IMR-90 (cell line): Measurements from ENCODE around the gene EML4. TPM values are rescaled to one million over a fixed set of nuclear protein-coding genes. Genes with fewer than 3 reads are reported as not detected.

Experiments
- ATAC-seq: fragments of 200-7000 bp; cut with Tn5 transposase; 2 replicates; pipeline ENCODE4 v1.9.1; 2020; ENCODE audit warnings: low read depth, mild to moderate bottlenecking, moderate library complexity
- BruUV-seq: library from RNA; stranded (reverse); fragments of 400-500 nt; replicated peaks from 2 replicates; lab custom pipeline; 2021; lab: Mats Ljungman, UMichigan
- CTCF ChIA-PET: fragments of 300-600 bp; formaldehyde crosslinking; extraction: SDS; loops from one replicate; lab custom pipeline; 2021; ENCODE audit warnings: antibody characterized with exemption; lab: Yijun Ruan, JAX
- POLR2A ChIA-PET: fragments of 300-600 bp; sonication (Branson Sonifier 250); formaldehyde crosslinking; loops from one replicate; lab custom pipeline; 2022; ENCODE audit warnings: antibody characterized with exemption; ENCODE audit not compliant: unreplicated experiment; lab: Charles Lee
- DNase-seq: peaks from one replicate; pipeline ENCODE4 v3.0.0; 2013
- H2AFZ ChIP-seq: replicated peaks from 2 replicates; pipeline ENCODE3; 2013; ENCODE audit warnings: low read length, mild to moderate bottlenecking; ENCODE audit not compliant: poor library complexity
- H2AK5ac ChIP-seq: 2 replicates; pipeline ENCODE4 v1.6.1; 2013; ENCODE audit warnings: low read depth, low read length, inconsistent platforms
- H2AK9ac ChIP-seq: replicated peaks from 2 replicates; pipeline ENCODE3; 2013; ENCODE audit warnings: mild to moderate bottlenecking, low read depth, low read length, moderate library complexity; ENCODE audit not compliant: poor library complexity
- H2BK120ac ChIP-seq: 2 replicates; pipeline ENCODE4 v1.6.1; 2013; ENCODE audit warnings: low read depth, low read length, inconsistent platforms
- H2BK15ac ChIP-seq: 3 replicates; pipeline ENCODE4 v1.6.1; 2013; ENCODE audit warnings: low read depth, low read length, inconsistent platforms
- H2BK20ac ChIP-seq: 2 replicates; pipeline ENCODE4 v1.6.1; 2013; ENCODE audit warnings: low read depth, mild to moderate bottlenecking, inconsistent platforms, low read length, moderate library complexity
- H2BK5ac ChIP-seq: 2 replicates; pipeline ENCODE4 v1.6.1; 2013; ENCODE audit warnings: mild to moderate bottlenecking, low read depth, low read length, inconsistent platforms; ENCODE audit not compliant: poor library complexity, severe bottlenecking
- H3K14ac ChIP-seq: replicated peaks from 2 replicates; pipeline ENCODE4 v1.6.1; 2013; ENCODE audit warnings: low read depth, low read length, inconsistent platforms
- H3K18ac ChIP-seq: 2 replicates; pipeline ENCODE4 v1.6.1; 2013; ENCODE audit warnings: low read depth, low read length, control low read depth
- H3K23ac ChIP-seq: 2 replicates; pipeline ENCODE4 v1.6.1; 2013; ENCODE audit warnings: low read depth, low read length, inconsistent platforms
- H3K27ac ChIP-seq: 2 replicates; pipeline ENCODE4 v1.5.1; 2013; ENCODE audit warnings: mild to moderate bottlenecking, control low read depth, low read length; ENCODE audit not compliant: insufficient read depth
- H3K27me3 ChIP-seq: 2 replicates; pipeline ENCODE4 v1.6.1; 2013; ENCODE audit warnings: low read length; ENCODE audit not compliant: control insufficient read depth, insufficient read depth
- H3K36me3 ChIP-seq: 2 replicates; pipeline ENCODE4 v1.6.1; 2013; ENCODE audit warnings: low read length, mixed read lengths; ENCODE audit not compliant: control insufficient read depth, insufficient read depth
- H3K4ac ChIP-seq: 2 replicates; pipeline ENCODE4 v1.6.1; 2013; ENCODE audit warnings: low read depth, low read length, inconsistent platforms
- H3K4me1 ChIP-seq: 2 replicates; pipeline ENCODE4 v1.6.1; 2013; ENCODE audit warnings: low read length, mixed read lengths; ENCODE audit not compliant: control insufficient read depth, insufficient read depth
- H3K4me2 ChIP-seq: 2 replicates; pipeline ENCODE4 v1.6.1; 2013; ENCODE audit warnings: low read depth, mild to moderate bottlenecking, control low read depth, low read length, moderate library complexity
- H3K4me3 ChIP-seq: 2 replicates; pipeline ENCODE4 v1.5.1; 2013; ENCODE audit warnings: low read depth, mild to moderate bottlenecking, control low read depth, low read length, moderate library complexity; ENCODE audit not compliant: insufficient read depth
- H3K56ac ChIP-seq: 2 replicates; pipeline ENCODE4 v1.6.1; 2013; ENCODE audit warnings: low read length, inconsistent platforms; ENCODE audit not compliant: insufficient read depth; ENCODE audit errors: extremely low read depth
- H3K79me1 ChIP-seq, 2 experiments: 2 replicates each; pipeline ENCODE4 v1.6.1; 2013; ENCODE audit warnings: low read length in 2 of 2, inconsistent platforms in 1 of 2, low read depth in 1 of 2
- H3K9ac ChIP-seq: 2 replicates; pipeline ENCODE4 v1.6.1; 2013; ENCODE audit warnings: low read depth, low read length, control low read depth
- H3K9me1 ChIP-seq: 2 replicates; pipeline ENCODE4 v1.6.1; 2013; ENCODE audit warnings: low read length, inconsistent platforms; ENCODE audit not compliant: insufficient read depth
- H3K9me3 ChIP-seq: 2 replicates; pipeline ENCODE4 v1.6.1; 2013; ENCODE audit warnings: low read length; ENCODE audit not compliant: control insufficient read depth, insufficient read depth
- H4K20me1 ChIP-seq: 2 replicates; pipeline ENCODE4 v1.6.1; 2013; ENCODE audit warnings: low read length, inconsistent platforms; ENCODE audit not compliant: insufficient read depth
- H4K5ac ChIP-seq: 2 replicates; pipeline ENCODE4 v1.6.1; 2013; ENCODE audit warnings: mild to moderate bottlenecking, low read depth, low read length, control low read depth
- H4K8ac ChIP-seq, 2 experiments: 2 replicates each; pipeline ENCODE4 v1.6.1; 2013; ENCODE audit warnings: low read depth in 2 of 2, low read length in 2 of 2, control low read depth in 1 of 2, inconsistent platforms in 1 of 2
- H4K91ac ChIP-seq: 2 replicates; pipeline ENCODE4 v1.6.1; 2013; ENCODE audit warnings: low read depth, low read length, inconsistent platforms; ENCODE audit not compliant: insufficient read depth
- CEBPB ChIP-seq: IDR thresholded peaks from 2 replicates; pipeline ENCODE4 v1.6.1; 2012; ENCODE audit warnings: low read depth, low read length, improper control_type of control experiment
- RAD21 ChIP-seq: IDR thresholded peaks from 2 replicates; pipeline ENCODE4 v1.6.1; 2012; ENCODE audit warnings: low read length, improper control_type of control experiment
- WGBS, 2 experiments: methylation state at CpG; one replicate each; pipeline versions ENCODE4 v1.1.5 to v1.1.7; 2013; ENCODE audit warnings: missing lambda C conversion rate in 2 of 2; ENCODE audit not compliant: insufficient read length in 1 of 2; ENCODE audit errors: extremely low coverage in 2 of 2; 5-methylcytosine and 5-hydroxymethylcytosine counted together
- dilution Hi-C: fragments of 300-500 bp; cut with HindIII; formaldehyde crosslinking; loops from one replicate; pipeline ENCODE4 v1.14.3; 2018; ENCODE audit warnings: low sequenced_read_pairs; ENCODE audit not compliant: unreplicated experiment
- in situ Hi-C: fragments of 300-500 bp; cut with MboI; formaldehyde crosslinking; loops from 3 replicates; pipeline ENCODE4 v1.14.3; 2019; ENCODE audit warnings: low sequenced_read_pairs, inconsistent platforms, mixed read lengths
- intact Hi-C: fragments of 100-400 bp; cut with micrococcal nuclease; formaldehyde crosslinking; loops from 2 replicates; pipeline ENCODE4 v1.10.0; 2022
- polyA plus RNA-seq, 3 experiments: library from polyadenylated mRNA; depleted of rRNA; stranded (reverse); fragments of >200 nt; gene quantifications; 2 replicates each; pipeline ENCODE4 v1.2.3, GENCODE V29; 2012; ENCODE audit warnings: low replicate concordance in 1 of 3
- total RNA-seq: library from RNA; depleted of rRNA; stranded (reverse); fragments of >200 nt; gene quantifications from 2 replicates; pipeline ENCODE4 v1.2.3, GENCODE V29; 2012

Gene EML4
- total and polyA plus RNA-seq, 2 of the 4 experiments (the other 2 are of a cell fraction) = 29.7 to 73.7 TPM

DNA sequence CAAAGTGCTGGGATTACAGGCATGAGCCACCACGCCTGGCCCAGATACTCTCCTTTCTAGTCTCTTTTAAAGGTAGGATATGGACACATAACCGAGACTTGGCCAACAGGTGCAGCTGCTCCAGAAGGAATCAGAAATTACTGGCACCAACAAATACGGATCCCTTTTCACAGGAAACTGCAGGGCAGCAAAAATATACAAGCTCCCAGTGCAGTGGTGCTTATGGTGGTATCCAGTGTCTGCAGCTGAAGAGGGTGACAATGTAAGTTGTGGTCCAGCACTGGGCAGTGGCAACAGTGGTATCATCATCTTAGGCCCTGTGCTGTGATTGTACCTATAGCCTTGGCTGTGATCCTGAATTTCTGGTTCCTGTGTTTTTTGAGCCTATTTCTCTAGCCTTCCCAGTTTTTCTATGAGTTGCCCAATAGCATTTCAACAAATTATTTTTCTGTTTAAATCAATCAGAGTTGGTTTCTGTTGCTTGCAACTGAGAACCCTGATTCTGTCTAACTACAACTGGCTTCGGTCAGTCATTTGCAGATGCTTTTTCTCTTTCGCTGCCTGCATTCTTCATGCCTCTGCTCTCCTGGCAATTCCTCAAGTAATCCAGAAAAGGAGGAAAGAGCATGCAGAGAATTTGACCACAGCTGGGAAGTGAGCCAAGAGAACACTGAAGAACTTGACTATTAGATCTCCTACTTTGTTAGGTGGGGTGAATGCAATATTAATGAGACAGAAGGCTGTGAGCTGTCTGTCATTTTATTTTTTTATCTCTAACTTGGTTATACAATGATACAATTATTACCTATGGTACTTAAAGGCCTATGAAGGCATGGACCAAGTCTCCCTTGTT lies 30.8 kb upstream of the EML4 start:
- Histone ChIP-seq H2BK120ac (peak overlapping the region; percentile 73), H3K4ac (peak overlapping the region; percentile 60), H2BK20ac (peak overlapping the region; percentile 82), H3K9me3 (peaks cover 3% of the 10 kb centered on the region; the same call in 1 of the 2 replicates), H3K9me1 (peaks cover 15% of the 10 kb centered on the region), H4K8ac (peak overlapping the region in 1 of 2 experiments; percentile 62; a peak in 1 of 4 replicates), H2AK5ac (peak overlapping the region; percentile 93), H4K91ac (peak overlapping the region; percentile 85), H3K56ac (no peak overlapping the region; the same call in 1 of the 2 replicates), H3K18ac (peak overlapping the region; percentile 91), H4K20me1 (no peaks in the 10 kb centered on the region), H3K23ac (no peak overlapping the region), H2BK15ac (peak overlapping the region; percentile 68; the same call in 1 of the 3 replicates), H4K5ac (peak overlapping the region; percentile 85), H3K4me2 (peak overlapping the region; percentile 34; the same call in 1 of the 2 replicates), H3K9ac (no peak overlapping the region), H3K36me3 (no peaks in the 10 kb centered on the region), H2AK9ac (peak overlapping the region; percentile 68), H3K14ac (no peak overlapping the region; the same call in 1 of the 2 replicates), H2BK5ac (peak overlapping the region; percentile 84), H3K79me1 (no peaks in the 10 kb centered on the region), H3K4me3 (no peak overlapping the region), H2AFZ (peak overlapping the region; percentile 28), H3K27ac (peak overlapping the region; percentile 93), H3K4me1 (peaks cover 31% of the 10 kb centered on the region), H3K27me3 (no peaks in the 10 kb centered on the region)
- ATAC-seq (peak; percentile 47), DNase-seq (peak; percentile 98)
- dilution Hi-C loops (no loop called here), in situ Hi-C loops (no loop called here), intact Hi-C loops (no loop called here)
- 100% methylated on average over 2 of the region's 5 CpGs; no CpG with 5 or more reads in 1 of the 2 experiments for WGBS, 2 experiments
- ChIA-PET CTCF (interaction anchor here (0.6 to 1.1 kb wide), 4 partner anchors 29 to 1725 kb away, joined by 3 to 4 read pairs (median 3); no protein-coding TSS in a partner anchor), POLR2A (no interaction called here)
- TF ChIP-seq RAD21 (no peak), CEBPB (peak; percentile 57; the same call in 1 of the 2 replicates)
- BruUV-seq = no TSS peak
